Amniotic stem cell (primary cell): ENCODE data around the gene SACS.
A peak's percentile ranks its signal among the peaks of the same experiment; 100 is the strongest.
"Not testable (repeated sequence)": the region's sequence is repeated elsewhere in the genome, so short reads cannot be mapped to it uniquely, and the experiment has no call there.

ENCODE experiments used
- DNase-seq: peaks from one replicate; lab custom pipeline; 2025; lab: John Stamatoyannopoulos, UW

SACS gene

GRCh38 chr13:23357349-23357748 is 76.2 kb downstream of the SACS start:
- DNase-seq: no peak

GRCh38 chr13:23356368-23356767 is 77.1 kb downstream of the SACS start:
- DNase-seq: no peak

- DNase-seq: no peak
Observed at GRCh38 chr13:23354520-23354919, 79.0 kb downstream of the SACS start.

- no peak for DNase-seq
Observed at GRCh38 chr13:23352161-23352560, 81.3 kb downstream of the SACS start.

- no peak for DNase-seq
Observed at GRCh38 chr13:23350009-23350408, 83.5 kb downstream of the SACS start.

GRCh38 chr13:23349161-23349897 is 84.2 kb downstream of the SACS start:
- no peak for DNase-seq

GRCh38 chr13:23348262-23349127 is 85.0 kb downstream of the SACS start:
- no peak for DNase-seq

- no peak for DNase-seq
Observed at GRCh38 chr13:23347601-23348000, 85.9 kb downstream of the SACS start.

- no peak for DNase-seq
Observed at GRCh38 chr13:23344931-23345595, 88.4 kb downstream of the SACS start.

GRCh38 chr13:23339225-23339624 is 94.3 kb downstream of the SACS start:
- no peak for DNase-seq

- no peak for DNase-seq
Observed at GRCh38 chr13:23330356-23330755, 103.1 kb downstream of the SACS start.

- no peak for DNase-seq
Observed at GRCh38 chr13:23325191-23325590, 108.3 kb downstream of the SACS start.

- DNase-seq: no peak
Observed at GRCh38 chr13:23323946-23324709, 109.4 kb downstream of the SACS start.

- no peak for DNase-seq
Observed at GRCh38 chr13:23322353-23323336, 110.9 kb downstream of the SACS start.

- DNase-seq: peak; percentile 87
Observed at GRCh38 chr13:23321535-23322241, 111.8 kb downstream of the SACS start.

- DNase-seq: no peak
Observed at GRCh38 chr13:23320926-23321534, 112.5 kb downstream of the SACS start.

GRCh38 chr13:23319883-23320224 is 113.6 kb downstream of the SACS start:
- DNase-seq: no peak

- DNase-seq: not testable (repeated sequence)
Observed at GRCh38 chr13:23314837-23315236, 118.7 kb downstream of the SACS start.

GRCh38 chr13:23292586-23292985 is 140.9 kb downstream of the SACS start:
- DNase-seq: no peak

GRCh38 chr13:23289917-23290357 is 143.6 kb downstream of the SACS start:
- DNase-seq: no peak
